ENCODE measurements around the gene PPIL6.

Gene PPIL6

DNA sequence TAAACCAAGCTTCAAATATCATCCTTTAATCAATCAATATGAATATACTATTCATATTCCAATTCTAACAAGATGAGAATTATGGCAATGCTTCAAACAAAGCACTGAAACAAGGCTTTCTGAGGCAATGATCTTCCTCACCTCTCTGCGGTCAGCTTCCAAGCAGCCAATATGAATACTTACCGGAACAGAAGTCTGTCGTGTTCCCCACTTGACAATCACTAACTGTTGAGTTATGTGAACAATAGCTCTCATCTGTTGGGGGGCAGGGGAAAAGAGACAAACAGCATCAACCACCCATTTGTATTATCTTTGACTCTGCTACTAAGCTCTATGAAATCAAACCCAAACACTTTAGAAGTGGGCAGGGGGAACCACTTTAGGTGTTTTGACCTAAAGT is 62.7 kb downstream of the PPIL6 start:
- TF ChIP-seq YY1 (IDR thresholded peaks at IDR 0.05; ENCODE audit: low read depth) (no peak), NFIC (IDR thresholded peaks at IDR 0.05) (no peak), TCF12 (IDR thresholded peaks at IDR 0.05; ENCODE audit: low read depth) (no peak), EGR1 (IDR thresholded peaks at IDR 0.05) (no peak), RAD21 (IDR thresholded peaks at IDR 0.05; ENCODE audit: low read depth) (no peak)
- TF ChIP-seq, protein P1, sequence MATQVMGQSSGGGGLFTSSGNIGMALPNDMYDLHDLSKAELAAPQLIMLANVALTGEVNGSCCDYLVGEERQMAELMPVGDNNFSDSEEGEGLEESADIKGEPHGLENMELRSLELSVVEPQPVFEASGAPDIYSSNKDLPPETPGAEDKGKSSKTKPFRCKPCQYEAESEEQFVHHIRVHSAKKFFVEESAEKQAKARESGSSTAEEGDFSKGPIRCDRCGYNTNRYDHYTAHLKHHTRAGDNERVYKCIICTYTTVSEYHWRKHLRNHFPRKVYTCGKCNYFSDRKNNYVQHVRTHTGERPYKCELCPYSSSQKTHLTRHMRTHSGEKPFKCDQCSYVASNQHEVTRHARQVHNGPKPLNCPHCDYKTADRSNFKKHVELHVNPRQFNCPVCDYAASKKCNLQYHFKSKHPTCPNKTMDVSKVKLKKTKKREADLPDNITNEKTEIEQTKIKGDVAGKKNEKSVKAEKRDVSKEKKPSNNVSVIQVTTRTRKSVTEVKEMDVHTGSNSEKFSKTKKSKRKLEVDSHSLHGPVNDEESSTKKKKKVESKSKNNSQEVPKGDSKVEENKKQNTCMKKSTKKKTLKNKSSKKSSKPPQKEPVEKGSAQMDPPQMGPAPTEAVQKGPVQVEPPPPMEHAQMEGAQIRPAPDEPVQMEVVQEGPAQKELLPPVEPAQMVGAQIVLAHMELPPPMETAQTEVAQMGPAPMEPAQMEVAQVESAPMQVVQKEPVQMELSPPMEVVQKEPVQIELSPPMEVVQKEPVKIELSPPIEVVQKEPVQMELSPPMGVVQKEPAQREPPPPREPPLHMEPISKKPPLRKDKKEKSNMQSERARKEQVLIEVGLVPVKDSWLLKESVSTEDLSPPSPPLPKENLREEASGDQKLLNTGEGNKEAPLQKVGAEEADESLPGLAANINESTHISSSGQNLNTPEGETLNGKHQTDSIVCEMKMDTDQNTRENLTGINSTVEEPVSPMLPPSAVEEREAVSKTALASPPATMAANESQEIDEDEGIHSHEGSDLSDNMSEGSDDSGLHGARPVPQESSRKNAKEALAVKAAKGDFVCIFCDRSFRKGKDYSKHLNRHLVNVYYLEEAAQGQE (IDR thresholded peaks at IDR 0.05; ENCODE audit: low read depth) = no peak

DNA sequence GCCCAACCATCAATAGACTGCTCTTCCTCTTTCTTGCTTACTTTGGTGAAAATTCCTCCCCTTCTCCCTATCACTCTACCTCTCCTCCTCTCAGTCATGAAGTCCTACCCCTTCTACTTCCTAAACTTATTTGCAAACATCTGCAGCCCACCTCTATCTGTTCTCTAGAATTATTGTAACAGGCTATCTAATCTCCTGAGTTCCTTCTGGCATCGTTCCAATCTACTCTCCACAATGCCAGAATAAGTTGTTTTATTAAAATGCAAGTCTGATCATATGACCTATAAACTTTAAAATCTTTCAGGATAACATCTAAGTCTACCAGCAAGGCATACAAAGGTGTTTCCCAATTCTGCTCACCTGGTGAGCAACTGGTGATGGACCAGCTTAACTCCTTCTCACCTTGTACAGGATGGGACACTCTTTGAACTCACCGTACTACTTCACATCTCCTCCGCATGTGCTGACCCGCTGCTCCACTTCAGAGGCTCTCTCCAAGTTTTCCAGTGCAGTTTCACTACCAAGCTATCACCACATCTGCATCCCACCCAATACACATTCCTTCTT is 66.0 kb downstream of the PPIL6 start:
- TF ChIP-seq, protein P2, sequence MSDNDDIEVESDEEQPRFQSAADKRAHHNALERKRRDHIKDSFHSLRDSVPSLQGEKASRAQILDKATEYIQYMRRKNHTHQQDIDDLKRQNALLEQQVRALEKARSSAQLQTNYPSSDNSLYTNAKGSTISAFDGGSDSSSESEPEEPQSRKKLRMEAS (IDR thresholded peaks at IDR 0.05) = no peak
- no peak for TF ChIP-seq FOXM1 (IDR thresholded peaks at IDR 0.05; ENCODE audit: borderline replicate concordance, low read depth)
- no peak for TF ChIP-seq TEAD4 (IDR thresholded peaks at IDR 0.05)
- TF ChIP-seq CEBPB (IDR thresholded peaks at IDR 0.05) = no peak
- TF ChIP-seq ZBTB7A (IDR thresholded peaks at IDR 0.05; ENCODE audit: low read depth) = no peak
- no peak for TF ChIP-seq NFIC (IDR thresholded peaks at IDR 0.05)
- TF ChIP-seq TCF12 (IDR thresholded peaks at IDR 0.05; ENCODE audit: low read depth) = no peak

DNA sequence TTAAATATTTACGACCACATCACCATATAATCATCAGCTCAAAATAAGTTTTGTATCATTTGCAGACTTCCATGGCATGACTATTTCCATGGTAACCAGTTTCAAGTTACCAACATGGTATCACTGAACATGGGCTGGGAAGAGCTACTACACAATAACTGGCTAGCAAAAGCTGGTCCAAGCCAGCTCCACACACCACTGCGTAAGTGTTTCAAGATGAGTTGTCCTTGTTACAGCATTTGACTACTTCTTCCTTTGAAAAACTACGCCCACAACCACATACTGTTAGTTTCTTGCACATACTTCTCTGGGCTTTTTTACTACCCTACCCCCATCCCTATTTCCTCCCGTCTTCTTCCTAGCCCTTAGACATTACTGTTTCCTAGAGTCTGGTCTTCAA is 66.7 kb downstream of the PPIL6 start:
- TF ChIP-seq FOXM1 (IDR thresholded peaks at IDR 0.05; ENCODE audit: borderline replicate concordance, low read depth) (no peak), TEAD4 (IDR thresholded peaks at IDR 0.05) (no peak), ZBTB7A (IDR thresholded peaks at IDR 0.05; ENCODE audit: low read depth) (no peak), NFIC (IDR thresholded peaks at IDR 0.05) (no peak), YY1 (IDR thresholded peaks at IDR 0.05; ENCODE audit: low read depth) (no peak), TAF1 (IDR thresholded peaks at IDR 0.05; ENCODE audit: low read depth) (no peak)
- TF ChIP-seq, protein P1 (IDR thresholded peaks at IDR 0.05; ENCODE audit: low read depth) = no peak

DNA sequence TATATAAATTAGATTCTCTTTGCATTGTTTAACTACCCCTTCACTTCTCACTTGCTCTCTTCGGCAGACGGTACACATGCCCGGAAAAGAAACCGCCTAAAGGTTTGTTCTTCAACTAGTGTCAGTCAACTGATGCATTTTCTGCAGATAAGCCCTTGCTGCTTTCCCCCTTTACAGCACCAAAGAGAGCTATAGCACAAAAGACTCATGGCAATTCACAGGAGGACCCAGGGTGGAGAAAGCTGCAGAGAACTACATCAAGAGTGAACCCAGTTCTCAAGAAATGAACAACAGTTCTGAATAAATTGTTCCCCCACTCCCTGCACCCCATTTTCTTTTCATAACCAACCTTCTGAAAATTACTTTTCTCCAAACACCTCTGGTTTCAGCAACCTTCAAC is 67.1 kb downstream of the PPIL6 start:
- TF ChIP-seq ZBTB7A (IDR thresholded peaks at IDR 0.05; ENCODE audit: low read depth) (no peak), FOXM1 (IDR thresholded peaks at IDR 0.05; ENCODE audit: borderline replicate concordance, low read depth) (no peak), TCF12 (IDR thresholded peaks at IDR 0.05; ENCODE audit: low read depth) (no peak), NFIC (IDR thresholded peaks at IDR 0.05) (no peak), EGR1 (IDR thresholded peaks at IDR 0.05) (no peak), TAF1 (IDR thresholded peaks at IDR 0.05; ENCODE audit: low read depth) (no peak), TEAD4 (IDR thresholded peaks at IDR 0.05) (no peak), YY1 (IDR thresholded peaks at IDR 0.05; ENCODE audit: low read depth) (no peak)
- TF ChIP-seq, protein P2 (IDR thresholded peaks at IDR 0.05) = no peak
- TF ChIP-seq, protein P3, sequence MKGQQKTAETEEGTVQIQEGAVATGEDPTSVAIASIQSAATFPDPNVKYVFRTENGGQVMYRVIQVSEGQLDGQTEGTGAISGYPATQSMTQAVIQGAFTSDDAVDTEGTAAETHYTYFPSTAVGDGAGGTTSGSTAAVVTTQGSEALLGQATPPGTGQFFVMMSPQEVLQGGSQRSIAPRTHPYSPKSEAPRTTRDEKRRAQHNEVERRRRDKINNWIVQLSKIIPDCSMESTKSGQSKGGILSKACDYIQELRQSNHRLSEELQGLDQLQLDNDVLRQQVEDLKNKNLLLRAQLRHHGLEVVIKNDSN (IDR thresholded peaks at IDR 0.05) = no peak
- TF ChIP-seq, protein P1 (IDR thresholded peaks at IDR 0.05; ENCODE audit: low read depth) = no peak

DNA sequence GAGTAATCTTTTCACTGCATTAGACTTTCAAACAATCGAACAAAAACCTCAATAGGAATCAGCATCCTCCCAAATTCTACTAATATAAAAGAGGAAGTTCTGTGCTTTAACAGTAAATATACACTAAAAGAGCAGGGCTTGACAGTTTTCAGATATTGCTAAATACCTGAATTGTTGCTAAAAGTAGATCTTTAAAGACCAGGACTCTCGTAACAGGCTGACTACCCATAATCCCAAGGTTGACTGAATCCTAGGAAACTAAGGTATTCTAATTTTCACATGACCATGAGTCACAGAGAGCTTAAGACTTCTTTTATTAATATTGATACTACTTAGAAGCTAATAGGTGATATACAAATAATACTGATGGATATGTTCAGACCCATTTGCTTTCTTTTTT is 68.3 kb downstream of the PPIL6 start:
- TF ChIP-seq CEBPB (IDR thresholded peaks at IDR 0.05) (no peak), EGR1 (IDR thresholded peaks at IDR 0.05) (no peak), TCF12 (IDR thresholded peaks at IDR 0.05; ENCODE audit: low read depth) (no peak), FOXM1 (IDR thresholded peaks at IDR 0.05; ENCODE audit: borderline replicate concordance, low read depth) (no peak), TEAD4 (IDR thresholded peaks at IDR 0.05) (no peak), NFIC (IDR thresholded peaks at IDR 0.05) (no peak), ZBTB7A (IDR thresholded peaks at IDR 0.05; ENCODE audit: low read depth) (no peak), EP300 (IDR thresholded peaks at IDR 0.05; ENCODE audit: borderline replicate concordance) (no peak), TAF1 (IDR thresholded peaks at IDR 0.05; ENCODE audit: low read depth) (no peak), CREB1 (IDR thresholded peaks at IDR 0.05; ENCODE audit: low read depth) (no peak), RAD21 (IDR thresholded peaks at IDR 0.05; ENCODE audit: low read depth) (no peak)
- TF ChIP-seq, protein P1 (IDR thresholded peaks at IDR 0.05; ENCODE audit: low read depth) = no peak
- TF ChIP-seq, protein P3 (IDR thresholded peaks at IDR 0.05) = no peak
- TF ChIP-seq, protein P2 (IDR thresholded peaks at IDR 0.05) = no peak

Data from Ishikawa (cell line).